T-helper 17 cell (primary cell): ENCODE measurements around the gene SPINDOC. TPM values are rescaled to one million over a fixed set of nuclear protein-coding genes. Genes with fewer than 3 reads are reported as not detected.
A peak's percentile ranks its signal among the peaks of the same experiment; 100 is the strongest.

Source experiments
- ATAC-seq: fragments of 150-1000 bp; cut with Tn5 transposase; 2 replicates; pipeline ENCODE4 v1.10.0; 2021; ENCODE audit warnings: mild to moderate bottlenecking, moderate library complexity
- DNase-seq, 3 donors: peaks; one replicate each; pipeline versions ENCODE4 v3.0.0 to v3.0.0-alpha.2; 2020 to 2021
- H3K9me3 ChIP-seq: one replicate; pipeline ENCODE4 v1.7.0; 2013; ENCODE audit warnings: low read length, mild to moderate bottlenecking; ENCODE audit not compliant: control insufficient read depth, poor library complexity, severe bottlenecking
- H3K27ac Mint-ChIP-seq: one replicate; pipeline ENCODE4 v1.8.0; 2022; ENCODE audit warnings: mild to moderate bottlenecking, moderate library complexity, mixed read lengths
- H3K27me3 Mint-ChIP-seq: one replicate; pipeline ENCODE4 v1.8.0; 2022; ENCODE audit warnings: mixed read lengths
- H3K36me3 Mint-ChIP-seq: one replicate; pipeline ENCODE4 v1.8.0; 2022; ENCODE audit warnings: low read depth, mixed read lengths
- H3K4me1 Mint-ChIP-seq: one replicate; pipeline ENCODE4 v1.8.0; 2022; ENCODE audit warnings: mild to moderate bottlenecking, mixed read lengths
- H3K4me3 Mint-ChIP-seq: one replicate; pipeline ENCODE4 v1.8.0; 2022; ENCODE audit warnings: mild to moderate bottlenecking, moderate library complexity, mixed read lengths
- total RNA-seq, 4 donors: library from RNA in 2 of 4; stranded (reverse) in 2 of 4; gene quantifications; one replicate each; pipeline ENCODE4 v1.2.3 and lab custom pipeline; 2022 to 2026

The SPINDOC gene
- total RNA-seq, 2 donors from 2014 or later, result 8.5 to 9.4 TPM

DNA sequence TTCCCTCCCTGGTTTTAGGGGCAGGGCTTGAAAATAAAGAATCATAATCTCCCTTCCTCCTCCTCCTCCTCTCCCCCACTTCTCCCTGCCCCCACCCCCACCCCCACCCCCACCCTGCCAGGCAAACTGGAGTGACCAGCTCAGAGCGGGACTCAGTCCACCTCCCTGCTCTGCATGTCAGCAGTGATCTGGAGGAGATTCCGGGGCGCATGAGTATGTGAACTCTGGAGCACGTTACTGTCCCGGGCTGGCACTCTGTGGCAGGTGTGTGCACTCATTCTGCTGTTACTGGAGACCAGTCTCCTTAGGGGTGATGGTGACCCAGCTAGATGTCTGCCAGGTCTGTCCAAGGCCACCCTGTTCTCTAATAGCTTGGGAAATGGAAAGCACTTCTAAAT is 59.5 kb downstream of the SPINDOC start:
- Mint-ChIP-seq H3K4me1 (peaks cover 44% of the 10 kb centered on the region), H3K27me3 (no peaks in the 10 kb centered on the region), H3K36me3 (peaks cover 3% of the 10 kb centered on the region), H3K4me3 (peak overlapping the region; percentile 25), H3K27ac (peak overlapping the region; percentile 45)
- no peak for DNase-seq
- no peak for ATAC-seq
- H3K9me3 ChIP-seq, result no peaks in the 10 kb centered on the region

DNA sequence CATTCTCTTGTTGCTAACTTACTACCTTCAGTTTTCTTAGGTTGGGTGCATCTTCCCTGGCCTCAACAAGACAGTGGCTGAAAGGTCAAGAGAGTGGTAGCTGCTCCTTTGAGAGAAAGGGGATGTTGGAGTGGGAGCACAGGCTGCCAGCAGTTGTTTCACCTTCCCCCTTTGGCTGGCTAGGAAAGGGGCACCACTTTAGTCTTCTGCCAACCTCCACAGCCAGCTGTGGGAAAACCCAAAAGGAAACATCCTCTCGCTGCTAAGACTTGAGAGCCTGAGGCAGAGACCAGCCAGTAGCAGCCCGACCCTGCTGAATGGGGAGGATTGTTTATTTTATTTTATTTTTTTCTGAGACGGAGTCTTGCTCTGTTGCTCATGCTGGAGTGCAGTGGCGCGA is 60.1 kb downstream of the SPINDOC start:
- H3K4me3 Mint-ChIP-seq, result no peak overlapping the region

DNA sequence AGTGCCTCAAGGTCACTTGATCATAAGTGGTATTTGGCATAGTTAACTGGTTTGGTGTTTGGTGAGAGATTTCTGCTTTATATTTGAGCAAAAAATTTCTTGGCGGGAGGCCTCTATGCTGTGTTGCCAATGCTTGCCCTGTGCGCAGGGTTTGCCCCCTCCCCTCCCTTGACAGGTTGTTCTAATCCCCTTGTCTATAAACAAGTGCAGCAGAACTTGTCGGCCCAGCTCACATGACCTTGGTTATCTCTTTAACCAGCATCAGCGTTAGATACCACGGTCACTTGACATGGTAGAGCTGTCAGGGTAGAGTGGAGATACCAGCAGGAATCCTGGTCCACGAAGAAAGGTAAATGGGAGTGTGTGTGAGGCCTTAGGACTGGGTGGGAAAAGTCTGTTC is 61.3 kb downstream of the SPINDOC start:
- no peak overlapping the region for H3K4me3 Mint-ChIP-seq
- DNase-seq (no peak), ATAC-seq (no peak)
- H3K4me1 Mint-ChIP-seq, result peaks cover 40% of the 10 kb centered on the region
- peaks cover 3% of the 10 kb centered on the region for H3K36me3 Mint-ChIP-seq
- H3K9me3 ChIP-seq, result no peaks in the 10 kb centered on the region
- H3K27me3 Mint-ChIP-seq, result no peaks in the 10 kb centered on the region
- peak overlapping the region; percentile 47 for H3K27ac Mint-ChIP-seq

More for the DNA sequence above, 60.1 kb downstream of the SPINDOC start:
- DNase-seq, result no peak
- peak overlapping the region; percentile 45 for H3K27ac Mint-ChIP-seq
- no peaks in the 10 kb centered on the region for H3K27me3 Mint-ChIP-seq
- no peaks in the 10 kb centered on the region for H3K9me3 ChIP-seq
- ATAC-seq, result no peak
- peaks cover 3% of the 10 kb centered on the region for H3K36me3 Mint-ChIP-seq
- peaks cover 46% of the 10 kb centered on the region for H3K4me1 Mint-ChIP-seq

DNA sequence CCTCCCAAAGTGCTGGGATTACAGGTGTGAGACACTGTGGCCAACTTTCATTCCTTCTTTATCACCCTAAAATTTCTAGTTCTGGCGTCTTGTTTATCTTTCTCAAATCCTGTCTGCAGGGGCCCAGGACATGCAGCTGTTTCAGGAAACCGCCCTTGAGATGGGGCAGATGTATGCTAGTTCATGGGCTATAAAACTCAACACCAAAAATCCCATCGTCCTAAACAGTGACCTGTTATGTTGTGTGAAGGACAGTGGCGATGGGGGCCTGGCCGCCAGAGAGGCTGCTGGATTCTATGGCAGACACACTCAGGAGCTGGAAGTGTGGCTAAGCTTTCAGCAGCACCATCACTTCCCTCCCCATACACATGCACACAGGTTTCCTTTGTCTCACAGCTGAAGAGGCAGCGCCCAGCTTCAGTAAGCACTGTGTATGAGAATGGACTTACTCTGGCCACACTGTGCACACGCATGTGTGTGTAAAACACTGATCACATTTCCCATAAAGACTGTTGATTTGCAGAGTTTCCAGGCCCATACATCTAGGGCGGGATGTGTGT is 62.3 kb downstream of the SPINDOC start:
- ATAC-seq, result no peak
- H3K9me3 ChIP-seq, result no peaks in the 10 kb centered on the region

DNA sequence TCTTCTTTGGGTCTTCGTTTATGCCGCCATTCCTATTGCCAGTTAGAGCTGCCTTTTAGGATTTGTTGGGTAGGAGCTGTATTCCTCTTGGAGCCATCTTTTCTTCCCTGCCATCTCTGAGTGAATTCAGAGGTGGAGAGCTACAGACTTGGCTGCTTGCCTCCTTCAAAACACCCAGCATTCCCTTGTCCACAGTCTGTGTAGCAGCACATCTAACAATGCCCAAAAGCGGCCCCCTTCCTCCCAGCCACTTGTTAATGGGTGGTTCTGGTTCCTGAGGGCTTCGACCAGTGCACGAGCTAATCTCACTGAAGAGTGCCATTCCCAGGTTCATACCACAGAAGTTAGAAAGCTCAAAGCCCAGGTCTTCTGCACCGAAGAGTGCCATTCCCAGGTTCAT is 63.4 kb downstream of the SPINDOC start:
- no peaks in the 10 kb centered on the region for H3K9me3 ChIP-seq
- no peak overlapping the region for H3K27ac Mint-ChIP-seq
- H3K4me3 Mint-ChIP-seq, result no peak overlapping the region
- H3K27me3 Mint-ChIP-seq, result no peaks in the 10 kb centered on the region
- DNase-seq, result no peak
- no peak for ATAC-seq
- H3K36me3 Mint-ChIP-seq, result no peaks in the 10 kb centered on the region
- H3K4me1 Mint-ChIP-seq, result peaks cover 37% of the 10 kb centered on the region

More for the DNA sequence above, 62.3 kb downstream of the SPINDOC start:
- DNase-seq, result no peak
- Mint-ChIP-seq H3K36me3 (peaks cover 2% of the 10 kb centered on the region), H3K27me3 (no peaks in the 10 kb centered on the region), H3K4me1 (peaks cover 39% of the 10 kb centered on the region), H3K4me3 (no peak overlapping the region), H3K27ac (peak overlapping the region; percentile 67)

Other genes starting within 250 kb of the SPINDOC start
- 1 to 10 TPM; 2.5 to 3.3 TPM for gene PLAAT3, start 199.0 kb upstream of the SPINDOC start, total RNA-seq
- 10 to 100 TPM; 30.7 to 32.8 TPM for gene ATL3, start 142.1 kb upstream of the SPINDOC start, total RNA-seq
- 10 to 100 TPM; 29.1 to 36.9 TPM for gene RTN3, start 132.0 kb upstream of the SPINDOC start, total RNA-seq
- 1 to 10 TPM; 1.1 to 1.9 TPM for gene ZFTA, start 44.7 kb upstream of the SPINDOC start, total RNA-seq
- 10 to 100 TPM; 44.6 to 53.5 TPM for gene MARK2, start 25.7 kb downstream of the SPINDOC start, total RNA-seq
- not detected for gene RCOR2, start 103.7 kb downstream of the SPINDOC start, total RNA-seq
- gene NAA40, start 125.5 kb downstream of the SPINDOC start, total RNA-seq, result 10 to 100 TPM; 16.6 to 19.3 TPM
- 100 to 1,000 TPM; 108 to 129 TPM for gene COX8A, start 161.2 kb downstream of the SPINDOC start, total RNA-seq
- gene OTUB1, start 173.0 kb downstream of the SPINDOC start, total RNA-seq, result 10 to 100 TPM; 62.2 to 65.1 TPM
- gene FLRT1, start 222.5 kb downstream of the SPINDOC start, total RNA-seq, result not detected